Mucosa of stomach (tissue), 1 donor: ENCODE data around the gene GSTT4.

Source experiments
- H3K27me3 ChIP-seq: one replicate; pipeline ENCODE4 v1.7.0; 2013; ENCODE audit warnings: mild to moderate bottlenecking, low read length; ENCODE audit not compliant: control insufficient read depth, insufficient read depth
- H3K36me3 ChIP-seq: one replicate; pipeline ENCODE4 v1.7.0; 2013; ENCODE audit warnings: low read length; ENCODE audit not compliant: control insufficient read depth, insufficient read depth
- H3K4me1 ChIP-seq: one replicate; pipeline ENCODE4 v1.7.0; 2013; ENCODE audit warnings: mild to moderate bottlenecking, low read length; ENCODE audit not compliant: control insufficient read depth, insufficient read depth
- H3K4me3 ChIP-seq: one replicate; pipeline ENCODE4 v1.7.0; 2013; ENCODE audit warnings: low read length
- H3K9ac ChIP-seq: one replicate; pipeline ENCODE4 v1.7.0; 2013; ENCODE audit warnings: mild to moderate bottlenecking, low read length, moderate library complexity
- H3K9me3 ChIP-seq: one replicate; pipeline ENCODE4 v1.7.0; 2013; ENCODE audit warnings: mild to moderate bottlenecking, low read length, moderate library complexity; ENCODE audit not compliant: control insufficient read depth
- donor health status: Pancreatic carcinoma.

GSTT4 gene

GRCh38 chr22:24023204-24023789 lies 18.0 kb upstream of the GSTT4 start:
- H3K4me3 ChIP-seq = no peak overlapping the region
- H3K36me3 ChIP-seq = no peaks in the 10 kb centered on the region
- no peak overlapping the region for H3K9ac ChIP-seq
- H3K9me3 ChIP-seq = no peaks in the 10 kb centered on the region
- no peaks in the 10 kb centered on the region for H3K4me1 ChIP-seq
- H3K27me3 ChIP-seq = no peaks in the 10 kb centered on the region

DNA sequence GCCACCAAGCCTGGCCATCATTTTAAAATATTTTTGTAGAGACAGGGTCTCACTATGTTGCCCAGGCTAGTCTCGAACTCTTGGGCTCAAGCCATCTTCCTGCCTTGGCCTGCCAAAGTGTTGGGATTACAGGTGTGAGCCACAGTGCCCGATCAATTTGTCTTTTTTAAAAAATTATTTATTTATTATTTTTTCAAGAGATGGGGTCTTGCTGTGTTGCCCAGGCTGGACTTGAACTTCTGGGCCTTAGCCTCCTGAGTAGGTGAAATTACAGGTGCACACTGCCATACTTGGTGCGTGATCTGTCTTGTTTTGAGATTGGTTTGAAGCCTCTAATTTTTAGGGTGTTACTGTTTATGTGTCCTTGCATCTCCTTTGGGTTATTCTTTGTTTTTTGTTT lies 16.1 kb upstream of the GSTT4 start:
- H3K27me3 ChIP-seq = no peaks in the 10 kb centered on the region
- H3K9ac ChIP-seq = no peak overlapping the region
- no peaks in the 10 kb centered on the region for H3K4me1 ChIP-seq
- H3K9me3 ChIP-seq = no peaks in the 10 kb centered on the region
- H3K4me3 ChIP-seq = no peak overlapping the region
- no peaks in the 10 kb centered on the region for H3K36me3 ChIP-seq

DNA sequence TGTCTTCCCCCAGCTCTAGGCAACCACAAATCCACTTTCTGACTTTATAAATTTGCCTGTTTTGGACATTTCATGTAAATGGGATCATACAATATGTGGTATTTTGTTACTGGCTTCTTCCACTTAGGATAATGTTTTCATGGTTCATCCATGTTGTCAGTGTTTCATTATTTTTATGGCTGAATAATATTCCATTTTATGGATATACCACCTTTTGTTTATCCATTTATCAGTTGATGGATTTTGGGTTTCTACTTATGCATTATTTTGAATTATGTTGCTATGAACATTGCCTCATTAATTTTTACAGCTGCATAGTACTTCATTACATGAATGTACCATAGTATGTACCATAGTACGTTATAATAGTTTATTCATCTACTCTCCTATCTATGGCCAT lies 10.9 kb upstream of the GSTT4 start:
- H3K36me3 ChIP-seq = no peaks in the 10 kb centered on the region
- H3K9ac ChIP-seq = no peak overlapping the region
- no peaks in the 10 kb centered on the region for H3K27me3 ChIP-seq
- no peaks in the 10 kb centered on the region for H3K9me3 ChIP-seq
- no peaks in the 10 kb centered on the region for H3K4me1 ChIP-seq
- H3K4me3 ChIP-seq = no peak overlapping the region

DNA sequence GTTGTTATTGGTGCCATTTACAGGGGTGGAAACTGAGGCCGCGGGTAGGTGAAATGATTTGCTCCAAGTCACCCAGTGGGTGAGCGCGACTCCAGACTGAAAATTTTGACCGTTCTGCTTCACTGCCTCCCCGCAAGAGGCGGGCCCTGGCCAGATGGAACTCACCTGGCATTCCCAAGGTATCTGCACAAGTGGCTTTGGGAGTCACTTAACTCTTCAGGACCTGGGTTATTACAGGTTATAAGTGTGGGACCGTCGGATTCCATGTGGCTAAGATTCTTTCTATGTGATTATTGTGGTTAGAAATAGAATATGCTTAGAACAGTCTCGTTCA lies 6.4 kb upstream of the GSTT4 start:
- Histone ChIP-seq H3K9ac (peak overlapping the region; percentile 83), H3K4me1 (peaks cover 28% of the 10 kb centered on the region), H3K4me3 (peak overlapping the region; percentile 91), H3K36me3 (no peaks in the 10 kb centered on the region), H3K9me3 (no peaks in the 10 kb centered on the region), H3K27me3 (no peaks in the 10 kb centered on the region)

- Histone ChIP-seq H3K4me1 (peaks cover 36% of the 10 kb centered on the region), H3K36me3 (no peaks in the 10 kb centered on the region), H3K9me3 (no peaks in the 10 kb centered on the region), H3K9ac (no peak overlapping the region), H3K4me3 (no peak overlapping the region), H3K27me3 (no peaks in the 10 kb centered on the region)
Measured at GRCh38 chr22:24010018-24010391, 4.8 kb upstream of the GSTT4 start.

GRCh38 chr22:24009227-24010017 lies 4.2 kb upstream of the GSTT4 start:
- Histone ChIP-seq H3K36me3 (no peaks in the 10 kb centered on the region), H3K27me3 (no peaks in the 10 kb centered on the region), H3K4me1 (peaks cover 36% of the 10 kb centered on the region), H3K9ac (no peak overlapping the region), H3K4me3 (no peak overlapping the region), H3K9me3 (no peaks in the 10 kb centered on the region)

DNA sequence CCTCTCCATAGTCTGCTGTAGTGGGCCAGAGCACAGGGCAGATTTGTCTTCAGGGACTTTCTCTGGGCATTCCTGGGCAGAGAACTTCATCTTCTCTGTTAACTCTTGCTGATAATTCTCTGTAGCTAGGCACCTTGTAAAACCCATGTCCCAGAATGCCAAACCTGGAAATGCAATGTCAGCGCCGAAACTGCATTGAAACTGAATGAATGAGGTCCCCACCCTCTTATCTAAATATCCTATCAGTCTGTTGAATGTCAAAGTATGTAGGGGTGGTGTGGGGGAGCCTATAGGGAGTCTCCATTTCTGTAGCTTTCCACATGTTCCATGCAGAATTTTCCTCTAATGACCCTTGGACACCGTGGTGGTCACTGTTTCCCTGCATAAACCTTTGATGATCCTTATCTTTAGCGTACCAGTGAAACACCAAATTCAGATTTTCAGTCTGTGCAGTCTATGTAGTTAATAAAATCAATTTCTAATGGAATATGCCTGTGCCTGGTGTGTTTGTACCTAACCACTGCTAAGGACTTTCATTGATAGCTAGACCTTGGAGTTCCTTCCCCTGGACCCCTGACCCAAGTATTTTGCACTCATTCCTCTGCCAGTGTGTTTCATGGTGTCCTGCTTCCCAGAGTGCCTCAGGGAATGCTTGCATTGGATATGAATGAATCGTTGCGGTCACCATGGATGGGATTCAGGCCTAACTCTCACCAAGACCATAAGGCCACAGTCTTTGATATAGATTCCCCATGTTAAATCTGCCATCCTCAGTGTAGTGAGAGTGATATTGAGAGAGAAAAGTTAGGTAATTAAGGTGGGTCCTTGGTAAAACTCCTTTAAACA lies 3.4 kb upstream of the GSTT4 start:
- H3K9ac ChIP-seq = no peak overlapping the region
- no peaks in the 10 kb centered on the region for H3K27me3 ChIP-seq
- H3K9me3 ChIP-seq = no peaks in the 10 kb centered on the region
- H3K4me1 ChIP-seq = peaks cover 36% of the 10 kb centered on the region
- H3K36me3 ChIP-seq = no peaks in the 10 kb centered on the region
- H3K4me3 ChIP-seq = no peak overlapping the region

DNA sequence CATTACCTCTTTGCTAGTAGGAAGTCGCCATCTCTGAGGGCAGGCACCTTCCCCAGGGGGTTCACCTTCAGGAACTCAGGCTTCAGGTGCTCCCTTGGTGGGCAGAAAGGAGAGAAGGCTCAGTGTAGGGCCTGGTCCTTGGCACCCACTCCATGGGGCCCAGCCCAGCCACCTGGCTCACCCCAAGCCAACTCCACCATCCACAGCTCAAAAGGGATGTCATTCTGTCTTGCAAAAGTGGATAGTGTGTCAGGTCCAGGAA lies 2.7 kb upstream of the GSTT4 start:
- Histone ChIP-seq H3K9me3 (no peaks in the 10 kb centered on the region), H3K4me1 (peaks cover 36% of the 10 kb centered on the region), H3K4me3 (no peak overlapping the region), H3K36me3 (no peaks in the 10 kb centered on the region), H3K27me3 (no peaks in the 10 kb centered on the region), H3K9ac (no peak overlapping the region)

DNA sequence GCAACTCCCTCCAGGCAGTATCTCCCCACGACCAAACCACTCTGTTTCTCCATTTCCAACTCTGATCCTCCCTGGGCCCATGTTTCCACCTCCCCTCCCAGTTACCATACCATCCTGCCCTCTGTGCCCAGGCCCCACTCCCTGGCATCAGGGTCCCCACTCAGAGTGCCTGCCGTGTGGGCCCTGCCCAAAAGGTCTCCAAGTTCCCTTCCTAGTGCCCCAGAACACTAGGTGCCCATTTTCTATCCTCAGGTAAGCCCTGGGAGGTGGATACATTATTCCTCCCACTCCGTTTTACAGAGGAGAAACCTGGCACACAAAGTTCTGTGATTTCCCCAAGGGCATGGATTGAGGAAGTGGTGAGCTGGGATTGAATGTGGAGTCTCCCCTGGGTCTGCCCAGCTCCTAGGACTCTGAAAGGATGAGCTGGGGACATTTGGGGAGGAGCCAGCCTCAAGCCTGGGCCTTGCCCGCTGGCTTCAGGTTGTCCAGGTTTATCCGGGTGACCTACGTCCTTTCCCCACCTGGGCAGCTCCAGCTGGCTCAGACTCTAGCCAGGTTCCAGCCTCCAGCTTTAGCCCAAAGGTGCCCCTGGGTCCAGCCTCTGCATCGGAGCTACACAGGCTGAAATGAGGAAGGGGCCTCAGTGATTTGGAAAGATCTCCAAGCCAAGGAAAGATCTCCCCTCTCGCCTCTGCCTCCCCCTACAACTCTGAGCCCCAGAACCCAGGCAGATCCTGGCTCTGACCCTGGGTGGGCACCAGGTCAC lies 2.2 kb upstream of the GSTT4 start:
- Histone ChIP-seq H3K9me3 (no peaks in the 10 kb centered on the region), H3K4me1 (peaks cover 36% of the 10 kb centered on the region), H3K36me3 (no peaks in the 10 kb centered on the region), H3K27me3 (no peaks in the 10 kb centered on the region), H3K9ac (no peak overlapping the region), H3K4me3 (no peak overlapping the region)

DNA sequence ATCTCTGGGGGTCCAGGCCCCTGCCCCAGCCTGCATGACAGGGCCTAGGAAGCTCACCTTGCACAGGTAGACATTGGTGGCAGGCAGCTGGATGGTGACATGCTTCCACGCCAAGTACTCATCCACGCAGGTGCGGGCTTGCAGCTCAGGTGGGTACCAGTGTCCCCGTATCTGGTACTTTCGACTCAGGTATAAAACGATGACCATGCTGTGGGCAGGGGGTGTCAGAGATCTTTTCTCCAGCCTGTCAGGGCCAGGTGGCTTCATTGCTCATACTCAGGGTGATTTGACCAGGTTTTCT lies 1.6 kb upstream of the GSTT4 start:
- H3K4me3 ChIP-seq = no peak overlapping the region
- no peaks in the 10 kb centered on the region for H3K36me3 ChIP-seq
- H3K4me1 ChIP-seq = peaks cover 36% of the 10 kb centered on the region
- no peaks in the 10 kb centered on the region for H3K27me3 ChIP-seq
- H3K9ac ChIP-seq = no peak overlapping the region
- H3K9me3 ChIP-seq = no peaks in the 10 kb centered on the region

DNA sequence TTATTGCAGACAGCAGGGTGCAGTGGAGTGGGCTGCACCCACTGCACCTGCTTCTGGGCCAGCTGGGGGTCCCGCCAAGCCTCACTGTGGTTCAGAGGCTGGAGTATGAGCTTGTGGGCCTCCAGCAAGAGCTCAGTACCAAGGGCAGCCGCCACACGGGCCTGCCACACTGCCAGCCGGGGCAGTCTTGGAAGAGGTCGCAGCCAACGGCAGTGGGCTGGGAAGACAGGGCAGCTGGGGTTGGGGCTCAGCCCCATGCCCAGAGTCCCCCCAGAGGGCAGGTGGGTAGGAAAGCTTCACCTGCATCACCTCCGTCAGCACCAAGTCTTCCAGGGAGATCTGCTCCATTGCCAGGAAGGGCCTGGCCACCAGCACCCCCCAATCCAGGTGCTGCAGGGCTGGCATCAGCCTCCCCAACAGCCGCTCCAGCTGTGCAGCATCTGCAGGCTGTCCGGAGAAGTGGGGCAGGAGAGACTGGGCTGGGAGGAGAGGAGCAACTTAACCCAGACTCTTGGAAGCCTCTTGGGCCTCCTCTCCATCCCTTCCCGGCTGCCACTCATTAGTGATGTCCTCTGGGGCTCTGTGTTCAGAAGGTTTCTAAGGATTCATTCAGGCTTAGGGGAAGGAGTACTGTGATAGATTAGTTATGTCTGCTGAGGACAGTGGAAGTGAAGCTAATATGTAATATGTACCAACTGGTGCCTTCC lies 1.1 kb upstream of the GSTT4 start:
- Histone ChIP-seq H3K4me3 (no peak overlapping the region), H3K27me3 (no peaks in the 10 kb centered on the region), H3K9ac (no peak overlapping the region), H3K9me3 (no peaks in the 10 kb centered on the region), H3K36me3 (no peaks in the 10 kb centered on the region), H3K4me1 (peaks cover 36% of the 10 kb centered on the region)
